ENCODE data around the gene VASH1. TPM values are rescaled to one million over a fixed set of nuclear protein-coding genes. Genes with fewer than 3 reads are reported as not detected.

The VASH1 gene
- total and polyA plus RNA-seq, 2 experiments from 2014 or later = 0.78 to 2.8 TPM

DNA sequence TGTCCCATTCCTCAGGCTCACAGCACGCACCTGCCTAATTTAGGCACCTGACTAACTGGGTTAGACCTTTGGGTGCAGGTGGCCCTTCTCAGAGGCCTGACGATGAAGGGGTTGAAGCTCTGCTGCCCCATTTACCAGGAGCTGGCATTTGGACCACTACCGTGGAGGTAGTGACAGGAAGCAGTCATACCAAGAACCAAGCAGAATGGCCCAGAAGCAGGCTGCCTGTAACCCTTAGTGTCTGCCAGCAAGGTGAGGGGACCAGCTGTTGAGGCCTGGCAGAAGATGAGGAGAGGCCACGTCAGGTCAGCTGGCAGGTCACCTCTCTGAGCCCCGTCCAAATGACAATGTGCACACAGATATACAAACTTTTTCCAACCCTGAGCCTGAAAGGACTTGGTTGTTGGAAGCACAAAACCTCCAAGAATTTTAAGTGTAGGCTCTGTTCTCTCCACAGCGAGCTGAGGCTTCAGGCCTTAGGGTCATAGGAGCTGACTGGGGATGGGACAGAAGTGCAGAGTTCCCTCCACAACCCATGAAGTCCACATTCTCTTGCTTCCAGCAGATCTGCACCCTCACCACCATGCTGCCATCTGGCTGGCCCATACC, 23.1 kb downstream of the VASH1 start:
- peaks cover 47% of the 10 kb centered on the region for H3K36me3 Mint-ChIP-seq (ENCODE audit: low read depth)
- H3K4me1 ChIP-seq (ENCODE audit: insufficient read depth) = no peaks in the 10 kb centered on the region

More for the DNA sequence above, 23.1 kb downstream of the VASH1 start:
- no peak for ATAC-seq
- H3K4me2 ChIP-seq = no peak overlapping the region
- no peak overlapping the region for H2AFZ ChIP-seq
- H3K9me2 ChIP-seq (ENCODE audit: insufficient read depth) = no peaks in the 10 kb centered on the region
- H3K36me3 ChIP-seq (ENCODE audit: insufficient read depth) = peaks cover 4% of the 10 kb centered on the region; the same call in 1 of the 2 replicates
- no peaks in the 10 kb centered on the region for H3F3A ChIP-seq (replicated peaks; ENCODE audit: low read depth)
- no peak for TF ChIP-seq CREB1 (CRISPR knock-in tag; IDR thresholded peaks at IDR 0.05; ENCODE audit: low read depth)
- TF ChIP-seq NANOG (IDR thresholded peaks at IDR 0.05; ENCODE audit: borderline replicate concordance) = no peak
- TF ChIP-seq, protein P1, sequence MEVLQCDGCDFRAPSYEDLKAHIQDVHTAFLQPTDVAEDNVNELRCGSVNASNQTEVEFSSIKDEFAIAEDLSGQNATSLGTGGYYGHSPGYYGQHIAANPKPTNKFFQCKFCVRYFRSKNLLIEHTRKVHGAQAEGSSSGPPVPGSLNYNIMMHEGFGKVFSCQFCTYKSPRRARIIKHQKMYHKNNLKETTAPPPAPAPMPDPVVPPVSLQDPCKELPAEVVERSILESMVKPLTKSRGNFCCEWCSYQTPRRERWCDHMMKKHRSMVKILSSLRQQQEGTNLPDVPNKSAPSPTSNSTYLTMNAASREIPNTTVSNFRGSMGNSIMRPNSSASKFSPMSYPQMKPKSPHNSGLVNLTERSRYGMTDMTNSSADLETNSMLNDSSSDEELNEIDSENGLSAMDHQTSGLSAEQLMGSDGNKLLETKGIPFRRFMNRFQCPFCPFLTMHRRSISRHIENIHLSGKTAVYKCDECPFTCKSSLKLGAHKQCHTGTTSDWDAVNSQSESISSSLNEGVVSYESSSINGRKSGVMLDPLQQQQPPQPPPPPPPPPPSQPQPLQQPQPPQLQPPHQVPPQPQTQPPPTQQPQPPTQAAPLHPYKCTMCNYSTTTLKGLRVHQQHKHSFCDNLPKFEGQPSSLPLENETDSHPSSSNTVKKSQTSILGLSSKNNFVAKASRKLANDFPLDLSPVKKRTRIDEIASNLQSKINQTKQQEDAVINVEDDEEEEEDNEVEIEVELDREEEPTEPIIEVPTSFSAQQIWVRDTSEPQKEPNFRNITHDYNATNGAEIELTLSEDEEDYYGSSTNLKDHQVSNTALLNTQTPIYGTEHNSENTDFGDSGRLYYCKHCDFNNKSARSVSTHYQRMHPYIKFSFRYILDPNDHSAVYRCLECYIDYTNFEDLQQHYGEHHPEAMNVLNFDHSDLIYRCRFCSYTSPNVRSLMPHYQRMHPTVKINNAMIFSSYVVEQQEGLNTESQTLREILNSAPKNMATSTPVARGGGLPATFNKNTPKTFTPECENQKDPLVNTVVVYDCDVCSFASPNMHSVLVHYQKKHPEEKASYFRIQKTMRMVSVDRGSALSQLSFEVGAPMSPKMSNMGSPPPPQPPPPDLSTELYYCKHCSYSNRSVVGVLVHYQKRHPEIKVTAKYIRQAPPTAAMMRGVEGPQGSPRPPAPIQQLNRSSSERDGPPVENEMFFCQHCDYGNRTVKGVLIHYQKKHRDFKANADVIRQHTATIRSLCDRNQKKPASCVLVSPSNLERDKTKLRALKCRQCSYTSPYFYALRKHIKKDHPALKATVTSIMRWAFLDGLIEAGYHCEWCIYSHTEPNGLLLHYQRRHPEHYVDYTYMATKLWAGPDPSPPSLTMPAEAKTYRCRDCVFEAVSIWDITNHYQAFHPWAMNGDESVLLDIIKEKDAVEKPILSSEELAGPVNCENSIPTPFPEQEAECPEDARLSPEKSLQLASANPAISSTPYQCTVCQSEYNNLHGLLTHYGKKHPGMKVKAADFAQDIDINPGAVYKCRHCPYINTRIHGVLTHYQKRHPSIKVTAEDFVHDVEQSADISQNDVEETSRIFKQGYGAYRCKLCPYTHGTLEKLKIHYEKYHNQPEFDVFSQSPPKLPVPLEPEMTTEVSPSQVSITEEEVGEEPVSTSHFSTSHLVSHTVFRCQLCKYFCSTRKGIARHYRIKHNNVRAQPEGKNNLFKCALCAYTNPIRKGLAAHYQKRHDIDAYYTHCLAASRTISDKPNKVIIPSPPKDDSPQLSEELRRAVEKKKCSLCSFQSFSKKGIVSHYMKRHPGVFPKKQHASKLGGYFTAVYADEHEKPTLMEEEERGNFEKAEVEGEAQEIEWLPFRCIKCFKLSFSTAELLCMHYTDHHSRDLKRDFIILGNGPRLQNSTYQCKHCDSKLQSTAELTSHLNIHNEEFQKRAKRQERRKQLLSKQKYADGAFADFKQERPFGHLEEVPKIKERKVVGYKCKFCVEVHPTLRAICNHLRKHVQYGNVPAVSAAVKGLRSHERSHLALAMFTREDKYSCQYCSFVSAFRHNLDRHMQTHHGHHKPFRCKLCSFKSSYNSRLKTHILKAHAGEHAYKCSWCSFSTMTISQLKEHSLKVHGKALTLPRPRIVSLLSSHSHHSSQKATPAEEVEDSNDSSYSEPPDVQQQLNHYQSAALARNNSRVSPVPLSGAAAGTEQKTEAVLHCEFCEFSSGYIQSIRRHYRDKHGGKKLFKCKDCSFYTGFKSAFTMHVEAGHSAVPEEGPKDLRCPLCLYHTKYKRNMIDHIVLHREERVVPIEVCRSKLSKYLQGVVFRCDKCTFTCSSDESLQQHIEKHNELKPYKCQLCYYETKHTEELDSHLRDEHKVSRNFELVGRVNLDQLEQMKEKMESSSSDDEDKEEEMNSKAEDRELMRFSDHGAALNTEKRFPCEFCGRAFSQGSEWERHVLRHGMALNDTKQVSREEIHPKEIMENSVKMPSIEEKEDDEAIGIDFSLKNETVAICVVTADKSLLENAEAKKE (CRISPR knock-in tag; IDR thresholded peaks at IDR 0.05) = no peak
- no peak for TF ChIP-seq ZNF114 (CRISPR knock-in tag; IDR thresholded peaks at IDR 0.05)
- TF ChIP-seq STAT1 (IDR thresholded peaks at IDR 0.05; ENCODE audit: unreplicated experiment) = no peak
- no peak for TF ChIP-seq EZH2phosphoT487 (IDR thresholded peaks at IDR 0.05; ENCODE audit: unreplicated experiment)
- TF ChIP-seq ETS1 (IDR thresholded peaks at IDR 0.05) = no peak
- TF ChIP-seq EZH2 (IDR thresholded peaks at IDR 0.05; ENCODE audit: low read depth, unreplicated experiment) = no peak
- TF ChIP-seq ZNF331 (CRISPR knock-in tag; IDR thresholded peaks at IDR 0.05; ENCODE audit: low read depth) = no peak
- TF ChIP-seq POLR2AphosphoS5 (IDR thresholded peaks at IDR 0.05; ENCODE audit: low read depth) = no peak
- TF ChIP-seq, protein P2, sequence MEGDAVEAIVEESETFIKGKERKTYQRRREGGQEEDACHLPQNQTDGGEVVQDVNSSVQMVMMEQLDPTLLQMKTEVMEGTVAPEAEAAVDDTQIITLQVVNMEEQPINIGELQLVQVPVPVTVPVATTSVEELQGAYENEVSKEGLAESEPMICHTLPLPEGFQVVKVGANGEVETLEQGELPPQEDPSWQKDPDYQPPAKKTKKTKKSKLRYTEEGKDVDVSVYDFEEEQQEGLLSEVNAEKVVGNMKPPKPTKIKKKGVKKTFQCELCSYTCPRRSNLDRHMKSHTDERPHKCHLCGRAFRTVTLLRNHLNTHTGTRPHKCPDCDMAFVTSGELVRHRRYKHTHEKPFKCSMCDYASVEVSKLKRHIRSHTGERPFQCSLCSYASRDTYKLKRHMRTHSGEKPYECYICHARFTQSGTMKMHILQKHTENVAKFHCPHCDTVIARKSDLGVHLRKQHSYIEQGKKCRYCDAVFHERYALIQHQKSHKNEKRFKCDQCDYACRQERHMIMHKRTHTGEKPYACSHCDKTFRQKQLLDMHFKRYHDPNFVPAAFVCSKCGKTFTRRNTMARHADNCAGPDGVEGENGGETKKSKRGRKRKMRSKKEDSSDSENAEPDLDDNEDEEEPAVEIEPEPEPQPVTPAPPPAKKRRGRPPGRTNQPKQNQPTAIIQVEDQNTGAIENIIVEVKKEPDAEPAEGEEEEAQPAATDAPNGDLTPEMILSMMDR (conservative IDR thresholded peaks at IDR 0.05; ENCODE audit: low read depth in 2 of 2) = no peak
- no peak for TF ChIP-seq REST (IDR thresholded peaks at IDR 0.05; ENCODE audit: unreplicated experiment)
- no peak for TF ChIP-seq JUNB (IDR thresholded peaks at IDR 0.05; ENCODE audit: unreplicated experiment)
- Mint-ChIP-seq H3K4me3 (no peak overlapping the region), H3K9me3 (no peaks in the 10 kb centered on the region), H3K27ac (no peak overlapping the region), H3K4me1 (peaks cover 12% of the 10 kb centered on the region; the same call in 2 of the 3 replicates), H3K27me3 (ENCODE audit: insufficient read depth, low read depth, poor library complexity) (peaks cover 5% of the 10 kb centered on the region)
- no peak overlapping the region for H3K4me3 ChIP-seq
- no peaks in the 10 kb centered on the region for H3K79me2 ChIP-seq (replicated peaks; ENCODE audit: insufficient read depth)
- DNase-seq (ENCODE audit: low spot score) = no peak
- H3K27me3 ChIP-seq (ENCODE audit: insufficient read depth) = no peaks in the 10 kb centered on the region
- no peak overlapping the region for H3K27ac ChIP-seq (ENCODE audit: low read depth)
- H4K20me1 ChIP-seq (replicated peaks; ENCODE audit: insufficient read depth) = 0 out of 2 replicates have a peak, but pooled peaks cover 3% of the 10 kb centered on the region
